Colonic mucosa (tissue), 4 donors: ENCODE data around the gene STX16. TPM values are rescaled to one million over a fixed set of nuclear protein-coding genes. Genes with fewer than 3 reads are reported as not detected.

ENCODE experiments used
- DNase-seq: peaks from one replicate; pipeline ENCODE4 v3.0.0-alpha.2; 2020
- H3K27ac ChIP-seq: fragments of 200-600 bp; one replicate; pipeline ENCODE4 v1.8.0; 2021
- H3K27me3 ChIP-seq: fragments of 200-600 bp; one replicate; pipeline ENCODE4 v1.8.0; 2021
- H3K36me3 ChIP-seq: fragments of 200-600 bp; one replicate; pipeline ENCODE4 v1.8.0; 2021
- H3K4me1 ChIP-seq: fragments of 200-600 bp; one replicate; pipeline ENCODE4 v1.8.0; 2021; ENCODE audit warnings: mild to moderate bottlenecking
- H3K4me3 ChIP-seq: fragments of 200-600 bp; one replicate; pipeline ENCODE4 v1.8.0; 2021
- H3K9ac ChIP-seq, 2 donors: one replicate each; pipeline ENCODE4 v1.7.0; 2013; ENCODE audit warnings: control low read depth in 2 of 2, low read depth in 2 of 2, low read length in 2 of 2
- H3K9me3 ChIP-seq: fragments of 200-600 bp; one replicate; pipeline ENCODE4 v1.8.0; 2021
- CTCF ChIP-seq: fragments of 200-600 bp; IDR thresholded peaks from one replicate; pipeline ENCODE4 v1.8.0; 2022; ENCODE audit warnings: antibody characterized with exemption, mild to moderate bottlenecking
- intact Hi-C: fragments of 100-400 bp; cut with DNase I; formaldehyde crosslinking; loops from one replicate; pipeline ENCODE4 v1.14.1; 2022
- total RNA-seq, 2 donors: library from RNA; stranded (reverse); fragmentation: NEBNext Ultra II Directional in 1 of 2; extraction: Animal tissue kit (Norgen Biotek cat#: 25700) in 1 of 2; gene quantifications; one replicate each; pipeline ENCODE4 v1.2.1, GENCODE V29; 2021
- donor health status: healthy.
- donor health status: DM: no; HTN: no; CAD: no.
- donor health status: DM: no; HTN: no; CAD: no.

The STX16 gene
- total RNA-seq, 2 donors from 2014 or later = 36.3 to 38.3 TPM

GRCh38 chr20:58614984-58615760 lies 35.9 kb upstream of the STX16 start:
- intact Hi-C loops = no loop called here
- no peak for TF ChIP-seq CTCF

GRCh38 chr20:58616411-58616810 lies 34.7 kb upstream of the STX16 start:
- no peaks in the 10 kb centered on the region for H3K9me3 ChIP-seq
- H3K27me3 ChIP-seq = no peaks in the 10 kb centered on the region
- H3K36me3 ChIP-seq = no peaks in the 10 kb centered on the region
- H3K4me3 ChIP-seq = no peak overlapping the region
- TF ChIP-seq CTCF = no peak
- H3K4me1 ChIP-seq = no peaks in the 10 kb centered on the region
- DNase-seq = no peak
- no peak overlapping the region for H3K27ac ChIP-seq
- intact Hi-C loops = no loop called here
- H3K9ac ChIP-seq = no peak overlapping the region

More at GRCh38 chr20:58614984-58615760, 35.9 kb upstream of the STX16 start:
- Histone ChIP-seq H3K4me3 (no peak overlapping the region), H3K9ac (peak overlapping the region in 1 of 2 donors; percentile 12), H3K9me3 (no peaks in the 10 kb centered on the region), H3K4me1 (no peaks in the 10 kb centered on the region), H3K36me3 (no peaks in the 10 kb centered on the region), H3K27me3 (no peaks in the 10 kb centered on the region), H3K27ac (no peak overlapping the region)
- DNase-seq = no peak

GRCh38 chr20:58617158-58617557 lies 33.9 kb upstream of the STX16 start:
- Histone ChIP-seq H3K9me3 (no peaks in the 10 kb centered on the region), H3K4me3 (no peak overlapping the region), H3K9ac (no peak overlapping the region), H3K36me3 (no peaks in the 10 kb centered on the region), H3K27me3 (no peaks in the 10 kb centered on the region), H3K27ac (no peak overlapping the region), H3K4me1 (no peaks in the 10 kb centered on the region)
- intact Hi-C loops = no loop called here
- no peak for DNase-seq
- TF ChIP-seq CTCF = no peak

- no peak overlapping the region for H3K9ac ChIP-seq
- H3K4me1 ChIP-seq = no peaks in the 10 kb centered on the region
- no peak overlapping the region for H3K4me3 ChIP-seq
- H3K27me3 ChIP-seq = no peaks in the 10 kb centered on the region
- H3K27ac ChIP-seq = no peak overlapping the region
- no peak for DNase-seq
- no peaks in the 10 kb centered on the region for H3K36me3 ChIP-seq
- H3K9me3 ChIP-seq = no peaks in the 10 kb centered on the region
- intact Hi-C loops = no loop called here
- no peak for TF ChIP-seq CTCF
These were observed 32.6 kb upstream of the STX16 start for GRCh38 chr20:58618351-58619076.

- no peaks in the 10 kb centered on the region for H3K4me1 ChIP-seq
- TF ChIP-seq CTCF = no peak
- H3K9ac ChIP-seq = no peak overlapping the region
- no peak overlapping the region for H3K4me3 ChIP-seq
- H3K36me3 ChIP-seq = no peaks in the 10 kb centered on the region
- no peak overlapping the region for H3K27ac ChIP-seq
- H3K9me3 ChIP-seq = no peaks in the 10 kb centered on the region
- DNase-seq = no peak
- intact Hi-C loops = no loop called here
- H3K27me3 ChIP-seq = no peaks in the 10 kb centered on the region
These were observed 31.8 kb upstream of the STX16 start for GRCh38 chr20:58619077-58619863.
